Activated naive CD4-positive, alpha-beta T cell treated with anti-CD3 and anti-CD28 coated beads for 36 hours (primary cell): ENCODE data around the gene LMO7. TPM values are rescaled to one million over a fixed set of nuclear protein-coding genes. Genes with fewer than 3 reads are reported as not detected.
"Not testable (repeated sequence)": the region's sequence is repeated elsewhere in the genome, so short reads cannot be mapped to it uniquely, and the experiment has no call there.

Experiments used
- CTCF ChIA-PET: fragments of 350-600 bp; sonication (Branson Sonifier 250); formaldehyde crosslinking; loops from one replicate; lab custom pipeline; 2021; ENCODE audit warnings: antibody characterized with exemption; lab: Charles Lee
- DNase-seq: peaks from one replicate; pipeline ENCODE4 v3.0.0-alpha.2; 2020
- H3K27ac Mint-ChIP-seq: one replicate; pipeline ENCODE4 v1.8.0; 2021; ENCODE audit warnings: mild to moderate bottlenecking, mixed read lengths
- H3K27me3 Mint-ChIP-seq: one replicate; pipeline ENCODE4 v1.8.0; 2021; ENCODE audit warnings: low read depth, mixed read lengths
- H3K36me3 Mint-ChIP-seq: one replicate; pipeline ENCODE4 v1.8.0; 2021; ENCODE audit warnings: low read depth, mixed read lengths
- H3K4me1 Mint-ChIP-seq: one replicate; pipeline ENCODE4 v1.8.0; 2021; ENCODE audit warnings: low read depth, mixed read lengths
- H3K4me3 Mint-ChIP-seq: one replicate; pipeline ENCODE4 v1.8.0; 2021; ENCODE audit warnings: mild to moderate bottlenecking, moderate library complexity, mixed read lengths
- H3K9me3 Mint-ChIP-seq: one replicate; pipeline ENCODE4 v1.8.0; 2021; ENCODE audit warnings: mixed read lengths
- intact Hi-C: fragments of 100-400 bp; cut with micrococcal nuclease; formaldehyde crosslinking; loops from one replicate; pipeline ENCODE4 v1.15.1; 2023
- total RNA-seq, 2 experiments: library from RNA; stranded (reverse); gene quantifications; one replicate each; pipeline ENCODE4 v1.2.3, GENCODE V29; 2021

The LMO7 gene
- total RNA-seq, 2 experiments from 2014 or later, result 10.5 to 12.0 TPM

DNA sequence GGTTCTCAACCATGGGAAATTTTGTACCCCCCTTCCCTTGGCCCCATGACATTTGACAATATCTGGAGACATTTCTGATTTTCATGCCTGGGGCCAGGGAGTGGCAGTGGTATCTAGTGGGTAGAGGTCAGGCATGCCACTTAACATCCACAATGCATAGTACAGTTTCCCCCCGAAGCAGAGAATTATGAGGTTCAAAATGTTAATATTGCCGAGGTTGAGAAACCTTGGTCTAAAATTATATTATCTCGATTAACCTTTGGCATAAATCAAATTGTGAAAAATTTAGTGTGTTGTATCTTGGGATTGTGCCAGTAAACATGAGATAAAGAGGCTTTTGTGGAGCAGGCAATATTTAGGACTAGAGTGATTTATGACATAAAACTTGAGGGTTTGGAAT is 147.9 kb downstream of the LMO7 start:
- Mint-ChIP-seq H3K4me3 (no peak overlapping the region), H3K36me3 (peaks cover 22% of the 10 kb centered on the region), H3K9me3 (peaks cover 6% of the 10 kb centered on the region), H3K27ac (no peak overlapping the region), H3K4me1 (peaks cover 18% of the 10 kb centered on the region), H3K27me3 (no peaks in the 10 kb centered on the region)
- CTCF ChIA-PET, result interaction anchor here (1.7 kb wide), 1 partner anchor 88 kb away, joined by 4 read pairs; no protein-coding TSS in a partner anchor
- no peak for DNase-seq
- intact Hi-C loops, result no loop called here

DNA sequence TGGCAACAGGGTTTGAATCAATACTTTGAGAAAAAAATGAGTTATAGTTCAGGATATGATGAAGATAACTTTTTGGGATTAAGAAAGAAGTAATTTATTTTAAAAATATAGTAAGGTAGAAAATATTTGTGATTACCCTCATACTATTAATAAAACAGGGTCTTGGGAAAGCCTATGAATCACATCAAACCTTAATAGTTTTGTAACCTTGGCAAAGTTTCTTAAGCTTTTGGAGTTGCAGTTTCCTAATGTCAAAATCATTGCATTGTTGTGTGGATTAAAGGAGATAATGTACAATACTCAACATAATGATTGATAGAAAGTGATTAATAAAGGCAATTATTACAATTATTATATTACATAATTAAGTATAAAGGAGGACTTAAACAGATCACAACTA is 149.0 kb downstream of the LMO7 start:
- DNase-seq, result no peak
- Mint-ChIP-seq H3K27ac (no peak overlapping the region), H3K4me1 (peaks cover 18% of the 10 kb centered on the region), H3K36me3 (peaks cover 15% of the 10 kb centered on the region), H3K9me3 (peaks cover 2% of the 10 kb centered on the region), H3K27me3 (no peaks in the 10 kb centered on the region), H3K4me3 (no peak overlapping the region)
- CTCF ChIA-PET, result no interaction called here
- intact Hi-C loops, result no loop called here

GRCh38 chr13:75787249-75787928 is 151.3 kb downstream of the LMO7 start:
- intact Hi-C loops, result no loop called here
- CTCF ChIA-PET, result interaction anchor here (0.7 kb wide), 1 partner anchor 50 kb away, joined by 4 read pairs; no protein-coding TSS in a partner anchor
- no peaks in the 10 kb centered on the region for H3K27me3 Mint-ChIP-seq
- peaks cover 13% of the 10 kb centered on the region for H3K36me3 Mint-ChIP-seq
- H3K27ac Mint-ChIP-seq, result no peak overlapping the region
- no peak for DNase-seq
- no peak overlapping the region for H3K4me3 Mint-ChIP-seq
- peaks cover 21% of the 10 kb centered on the region for H3K4me1 Mint-ChIP-seq
- H3K9me3 Mint-ChIP-seq, result no peaks in the 10 kb centered on the region

DNA sequence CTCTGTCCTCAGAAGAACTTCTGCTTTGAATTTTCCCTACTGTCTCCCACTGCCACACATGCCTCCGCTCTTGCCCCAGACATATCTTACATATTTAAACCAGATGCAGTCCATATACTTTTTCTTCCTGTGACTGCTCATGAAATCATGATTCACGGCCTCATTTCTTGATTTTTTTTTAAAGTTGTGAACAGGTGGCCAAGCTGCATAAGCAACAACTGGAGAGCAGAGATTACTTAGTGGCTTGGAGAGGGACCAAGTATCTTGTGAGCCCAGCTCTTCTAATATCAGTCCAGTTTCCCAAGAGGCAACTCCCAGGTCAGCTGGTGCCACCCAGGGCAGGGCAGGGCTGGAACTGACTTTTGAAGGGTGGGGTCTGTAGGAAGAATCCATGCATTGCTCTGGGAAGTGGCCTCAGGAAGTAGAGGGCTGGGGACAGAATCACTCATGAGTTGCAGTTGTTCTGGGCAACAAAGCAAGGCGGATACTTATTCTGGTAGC is 152.4 kb downstream of the LMO7 start:
- Mint-ChIP-seq H3K4me3 (no peak overlapping the region), H3K36me3 (peaks cover 9% of the 10 kb centered on the region), H3K27me3 (no peaks in the 10 kb centered on the region), H3K9me3 (no peaks in the 10 kb centered on the region), H3K4me1 (peaks cover 25% of the 10 kb centered on the region), H3K27ac (no peak overlapping the region)
- no peak for DNase-seq
- CTCF ChIA-PET, result interaction anchor here (0.7 to 1.4 kb wide), 2 partner anchors 51 to 93 kb away, joined by 4 read pairs; no protein-coding TSS in a partner anchor
- intact Hi-C loops, result no loop called here

DNA sequence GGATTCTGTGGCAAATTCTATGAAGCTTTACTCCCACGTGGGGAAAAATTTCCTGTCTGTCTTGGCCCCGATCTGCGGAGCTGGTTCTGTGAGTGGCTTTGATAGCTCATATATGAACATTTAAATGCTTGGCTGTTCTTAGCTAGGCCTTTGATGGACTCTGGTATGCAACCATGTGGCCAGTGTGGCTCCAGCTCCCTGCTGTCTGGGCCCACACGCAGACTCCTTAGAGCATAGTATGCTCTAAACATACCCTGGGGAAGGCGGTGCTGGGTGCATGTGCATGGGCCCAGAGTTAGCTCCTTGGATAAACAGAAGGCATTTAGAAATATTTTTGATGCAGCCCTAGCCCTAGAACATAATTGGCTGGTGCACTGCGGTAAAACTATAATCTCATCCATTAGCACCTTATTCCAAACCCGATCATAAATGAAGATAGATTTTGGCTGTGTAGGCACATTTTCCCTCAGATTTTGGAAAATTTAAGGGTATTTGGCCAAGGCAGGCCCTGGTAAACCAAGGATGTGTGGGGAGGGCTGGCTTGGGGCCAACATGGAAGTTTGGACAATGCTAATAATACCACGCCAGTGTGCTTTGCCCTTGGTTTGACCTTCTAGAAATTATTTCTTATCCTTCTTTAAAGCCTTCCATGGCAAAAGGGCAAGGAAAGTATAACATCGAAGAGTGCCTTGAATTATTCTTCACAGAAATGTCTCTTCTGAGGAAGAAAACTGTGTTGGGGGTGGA is 153.5 kb downstream of the LMO7 start:
- Mint-ChIP-seq H3K4me3 (no peak overlapping the region), H3K9me3 (no peaks in the 10 kb centered on the region), H3K4me1 (peaks cover 20% of the 10 kb centered on the region), H3K27me3 (no peaks in the 10 kb centered on the region), H3K27ac (no peak overlapping the region), H3K36me3 (peaks cover 8% of the 10 kb centered on the region)
- intact Hi-C loops, result loop anchor here (10.0 kb wide), 1 partner anchor 465 kb away; no protein-coding TSS in a partner anchor
- CTCF ChIA-PET, result interaction anchor here (1.3 to 1.4 kb wide), 3 partner anchors 13 to 94 kb away, joined by 3 to 4 read pairs (median 4); no protein-coding TSS in a partner anchor
- DNase-seq, result no peak

DNA sequence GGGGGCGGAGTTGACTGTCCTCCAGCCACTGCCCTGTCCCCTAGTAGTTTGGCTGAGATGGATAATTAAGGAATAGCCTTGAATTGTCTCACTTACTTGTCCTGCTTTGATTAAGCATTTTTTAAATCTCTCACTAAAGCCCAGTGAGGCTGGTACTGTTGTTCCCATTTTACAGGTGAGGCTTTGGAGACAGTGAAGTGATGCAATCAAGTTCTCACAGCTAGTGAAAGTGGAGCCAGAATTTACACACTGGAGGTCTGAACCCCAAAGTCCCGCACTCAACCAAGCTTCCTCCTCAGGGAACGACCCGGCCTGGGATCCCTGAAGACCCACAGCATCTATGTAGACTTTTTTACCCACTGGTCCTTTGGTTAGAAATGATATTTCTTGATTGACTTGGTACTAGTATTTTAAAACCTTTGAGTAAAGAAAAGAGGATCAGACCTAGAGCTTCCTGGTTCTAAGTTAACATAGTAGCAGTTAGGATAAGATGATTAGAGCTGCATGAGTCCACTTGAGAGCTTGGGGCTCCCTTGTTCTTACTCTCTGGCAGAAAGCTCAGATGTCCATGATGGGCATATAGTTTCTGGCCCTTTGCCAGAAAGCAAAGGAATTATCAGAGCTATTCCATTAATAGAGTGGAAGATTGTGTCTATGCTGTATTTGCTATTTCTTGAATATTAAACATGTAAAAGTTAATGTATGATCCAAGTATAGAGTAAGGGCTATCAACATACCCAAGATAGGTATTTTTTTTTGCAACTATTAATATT is 154.3 kb downstream of the LMO7 start:
- H3K27ac Mint-ChIP-seq, result no peak overlapping the region

GRCh38 chr13:75792526-75793187 is 156.5 kb downstream of the LMO7 start:
- H3K4me3 Mint-ChIP-seq, result no peak overlapping the region
- peaks cover 22% of the 10 kb centered on the region for H3K4me1 Mint-ChIP-seq
- intact Hi-C loops, result loop anchor here (10.0 kb wide), 1 partner anchor 468 kb away; no protein-coding TSS in a partner anchor
- DNase-seq, result no peak
- H3K27ac Mint-ChIP-seq, result no peak overlapping the region
- H3K9me3 Mint-ChIP-seq, result no peaks in the 10 kb centered on the region
- peaks cover 16% of the 10 kb centered on the region for H3K36me3 Mint-ChIP-seq
- H3K27me3 Mint-ChIP-seq, result no peaks in the 10 kb centered on the region
- CTCF ChIA-PET, result interaction anchor here (0.6 to 1.2 kb wide), 3 partner anchors 9 to 421 kb away, joined by 3 to 4 read pairs (median 3); no protein-coding TSS in a partner anchor

More for the DNA sequence above, 154.3 kb downstream of the LMO7 start:
- H3K27me3 Mint-ChIP-seq, result no peaks in the 10 kb centered on the region
- peaks cover 18% of the 10 kb centered on the region for H3K4me1 Mint-ChIP-seq
- peaks cover 8% of the 10 kb centered on the region for H3K36me3 Mint-ChIP-seq
- DNase-seq, result no peak
- intact Hi-C loops, result loop anchor here (10.0 kb wide), 1 partner anchor 466 kb away; no protein-coding TSS in a partner anchor
- CTCF ChIA-PET, result interaction anchor here (1.1 to 1.3 kb wide), 3 partner anchors 8 to 18 kb away, joined by 3 to 4 read pairs (median 3); no protein-coding TSS in a partner anchor
- H3K9me3 Mint-ChIP-seq, result no peaks in the 10 kb centered on the region
- no peak overlapping the region for H3K4me3 Mint-ChIP-seq

DNA sequence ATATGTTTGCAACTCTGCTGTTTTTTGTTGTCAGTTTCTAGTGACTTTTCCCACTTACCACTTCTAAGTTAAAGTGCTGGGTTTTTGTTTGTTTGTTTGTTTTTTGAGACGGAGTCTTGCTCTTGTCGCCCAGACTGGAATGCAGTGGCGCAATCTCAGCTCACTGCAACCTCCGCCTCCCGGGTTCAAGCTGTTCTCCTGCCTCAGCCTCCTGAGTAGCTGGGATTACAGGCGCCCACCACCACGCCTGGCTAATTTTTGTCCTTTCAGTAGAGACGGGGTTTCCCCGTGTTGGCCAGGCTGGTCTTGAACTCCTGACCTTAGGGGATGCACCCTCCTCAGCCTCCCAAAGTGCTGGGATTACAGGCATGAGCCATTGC is 157.0 kb downstream of the LMO7 start:
- H3K27ac Mint-ChIP-seq, H3K9me3 Mint-ChIP-seq, DNase-seq, H3K4me3 Mint-ChIP-seq, H3K27me3 Mint-ChIP-seq: not testable (repeated sequence)
- CTCF ChIA-PET, result interaction anchor here (0.8 kb wide), 1 partner anchor 77 kb away, joined by 3 read pairs; no protein-coding TSS in a partner anchor
- intact Hi-C loops, result loop anchor here (10.0 kb wide), 1 partner anchor 468 kb away; no protein-coding TSS in a partner anchor
- Mint-ChIP-seq H3K36me3 (peaks cover 16% of the 10 kb centered on the region), H3K4me1 (peaks cover 27% of the 10 kb centered on the region)

GRCh38 chr13:75794663-75795062 is 158.5 kb downstream of the LMO7 start:
- no peaks in the 10 kb centered on the region for H3K27me3 Mint-ChIP-seq
- peaks cover 41% of the 10 kb centered on the region for H3K4me1 Mint-ChIP-seq
- no peak overlapping the region for H3K4me3 Mint-ChIP-seq
- CTCF ChIA-PET, result interaction anchor here (1.2 to 2.1 kb wide), 2 partner anchors 27 to 99 kb away, joined by 3 to 8 read pairs; no protein-coding TSS in a partner anchor
- peaks cover 16% of the 10 kb centered on the region for H3K36me3 Mint-ChIP-seq
- intact Hi-C loops, result loop anchor here (10.0 kb wide), 1 partner anchor 470 kb away; no protein-coding TSS in a partner anchor
- no peak for DNase-seq
- H3K9me3 Mint-ChIP-seq, result no peaks in the 10 kb centered on the region
- no peak overlapping the region for H3K27ac Mint-ChIP-seq

DNA sequence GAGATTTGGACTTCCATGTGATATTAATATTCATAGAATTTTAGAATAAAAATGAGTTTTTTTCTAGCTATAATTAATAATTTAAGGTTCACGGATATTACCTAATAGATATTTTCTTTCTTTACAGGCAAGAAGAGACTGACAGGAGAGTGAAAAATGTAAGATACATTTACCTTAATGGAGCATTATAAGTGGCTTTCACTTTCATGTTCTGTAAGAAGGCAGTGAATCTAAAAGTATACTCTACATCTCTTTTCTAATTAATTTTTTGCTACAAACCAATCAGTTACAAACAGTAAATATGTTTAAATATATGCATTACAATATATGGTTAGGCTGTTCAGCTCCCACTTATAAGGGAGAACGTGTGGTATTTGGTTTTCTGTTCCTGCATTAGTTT is 159.1 kb downstream of the LMO7 start:
- H3K9me3 Mint-ChIP-seq, result no peaks in the 10 kb centered on the region
- H3K4me3 Mint-ChIP-seq, result no peak overlapping the region
- CTCF ChIA-PET, result interaction anchor here (1.0 to 2.1 kb wide), 4 partner anchors 27 to 100 kb away, joined by 3 to 8 read pairs (median 4); no protein-coding TSS in a partner anchor
- intact Hi-C loops, result loop anchor here (10.0 kb wide), 1 partner anchor 470 kb away; no protein-coding TSS in a partner anchor
- no peak for DNase-seq
- no peak overlapping the region for H3K27ac Mint-ChIP-seq
- H3K4me1 Mint-ChIP-seq, result peaks cover 43% of the 10 kb centered on the region
- no peaks in the 10 kb centered on the region for H3K27me3 Mint-ChIP-seq
- peaks cover 16% of the 10 kb centered on the region for H3K36me3 Mint-ChIP-seq

DNA sequence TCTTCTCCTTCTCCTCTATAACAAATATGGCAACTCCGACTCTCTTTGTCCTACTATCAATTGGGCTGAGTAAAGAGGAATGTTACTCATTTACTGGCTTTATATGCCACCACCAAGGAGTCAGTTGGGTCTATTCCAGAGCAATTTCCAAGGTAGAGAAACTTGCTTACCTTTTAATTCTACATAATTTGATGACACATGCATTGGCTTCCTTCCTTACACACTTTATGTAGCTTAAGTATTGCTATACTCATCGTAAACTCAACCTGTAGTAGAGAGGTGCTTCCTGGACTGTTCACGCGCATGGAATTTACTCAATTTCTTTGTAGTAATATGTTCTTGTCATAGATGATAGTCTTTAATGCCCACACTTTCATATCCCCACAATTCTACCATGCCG is 160.7 kb downstream of the LMO7 start:
- H3K36me3 Mint-ChIP-seq, result peaks cover 16% of the 10 kb centered on the region
- H3K9me3 Mint-ChIP-seq, result no peaks in the 10 kb centered on the region
- H3K27me3 Mint-ChIP-seq, result no peaks in the 10 kb centered on the region
- intact Hi-C loops, result loop anchor here (10.0 kb wide), 1 partner anchor 472 kb away; no protein-coding TSS in a partner anchor
- H3K27ac Mint-ChIP-seq, result no peak overlapping the region
- H3K4me3 Mint-ChIP-seq, result no peak overlapping the region
- CTCF ChIA-PET, result interaction anchor here (2.1 kb wide), 1 partner anchor 101 kb away, joined by 8 read pairs; no protein-coding TSS in a partner anchor
- DNase-seq, result no peak
- peaks cover 53% of the 10 kb centered on the region for H3K4me1 Mint-ChIP-seq
